ENCODE results near the gene TMEM236.
A peak's percentile ranks its signal among the peaks of the same experiment; 100 is the strongest.

Gene TMEM236

DNA sequence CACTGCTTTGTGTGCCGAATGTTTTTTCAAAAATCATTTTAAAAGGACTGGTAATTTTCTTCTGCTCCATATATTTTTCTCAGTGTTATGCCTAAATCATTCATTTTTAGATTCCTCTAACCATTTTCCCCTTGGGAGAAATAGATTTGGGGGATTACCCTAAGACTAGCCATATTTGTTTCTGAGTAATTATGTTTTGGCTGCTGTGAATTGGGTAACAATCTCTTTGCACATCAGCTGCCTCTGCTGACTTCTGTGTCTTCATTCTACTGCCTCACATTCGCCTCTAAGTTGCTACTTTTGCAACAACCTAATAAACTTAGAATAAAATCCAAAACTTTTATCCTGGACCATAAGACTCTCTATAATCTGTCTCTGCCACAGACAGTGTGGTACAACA, 38.6 kb downstream of the TMEM236 start:
- TF ChIP-seq, protein P1, sequence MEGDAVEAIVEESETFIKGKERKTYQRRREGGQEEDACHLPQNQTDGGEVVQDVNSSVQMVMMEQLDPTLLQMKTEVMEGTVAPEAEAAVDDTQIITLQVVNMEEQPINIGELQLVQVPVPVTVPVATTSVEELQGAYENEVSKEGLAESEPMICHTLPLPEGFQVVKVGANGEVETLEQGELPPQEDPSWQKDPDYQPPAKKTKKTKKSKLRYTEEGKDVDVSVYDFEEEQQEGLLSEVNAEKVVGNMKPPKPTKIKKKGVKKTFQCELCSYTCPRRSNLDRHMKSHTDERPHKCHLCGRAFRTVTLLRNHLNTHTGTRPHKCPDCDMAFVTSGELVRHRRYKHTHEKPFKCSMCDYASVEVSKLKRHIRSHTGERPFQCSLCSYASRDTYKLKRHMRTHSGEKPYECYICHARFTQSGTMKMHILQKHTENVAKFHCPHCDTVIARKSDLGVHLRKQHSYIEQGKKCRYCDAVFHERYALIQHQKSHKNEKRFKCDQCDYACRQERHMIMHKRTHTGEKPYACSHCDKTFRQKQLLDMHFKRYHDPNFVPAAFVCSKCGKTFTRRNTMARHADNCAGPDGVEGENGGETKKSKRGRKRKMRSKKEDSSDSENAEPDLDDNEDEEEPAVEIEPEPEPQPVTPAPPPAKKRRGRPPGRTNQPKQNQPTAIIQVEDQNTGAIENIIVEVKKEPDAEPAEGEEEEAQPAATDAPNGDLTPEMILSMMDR (IDR thresholded peaks at IDR 0.05) = no peak

- TF ChIP-seq, protein P1 (IDR thresholded peaks at IDR 0.05) = no peak
Observed at GRCh38 chr10:17792991-17793390, 41.0 kb downstream of the TMEM236 start.

- TF ChIP-seq, protein P1 (IDR thresholded peaks at IDR 0.05) = no peak
Observed at GRCh38 chr10:17793823-17794644, 42.0 kb downstream of the TMEM236 start.

DNA sequence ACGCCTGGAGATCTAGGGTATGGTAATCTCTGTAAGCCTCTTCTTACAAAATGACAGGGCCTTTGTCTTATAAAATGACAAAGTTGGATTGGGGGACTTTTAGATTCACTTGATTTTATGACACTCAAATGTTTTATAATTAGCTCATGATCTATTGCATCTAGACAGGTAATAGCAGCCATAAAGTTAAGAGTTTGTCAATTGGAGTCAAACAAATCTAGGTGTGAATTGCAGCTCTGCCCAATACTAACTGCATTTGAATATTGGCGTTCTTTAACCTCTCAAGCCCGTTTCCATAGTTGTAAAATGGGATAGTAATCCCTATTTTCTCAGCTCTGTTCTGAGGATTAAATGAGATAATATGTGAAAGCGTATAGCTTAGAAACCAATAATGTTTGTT, 43.1 kb downstream of the TMEM236 start:
- TF ChIP-seq, protein P1 (IDR thresholded peaks at IDR 0.05) = no peak

GRCh38 chr10:17795813-17796594, 44.0 kb downstream of the TMEM236 start:
- TF ChIP-seq, protein P1 (IDR thresholded peaks at IDR 0.05) = no peak

GRCh38 chr10:17801507-17801906, 49.5 kb downstream of the TMEM236 start:
- TF ChIP-seq, protein P1 (IDR thresholded peaks at IDR 0.05) = peak; percentile 23; the same call in 1 of the 2 replicates

- TF ChIP-seq, protein P1 (IDR thresholded peaks at IDR 0.05) = no peak
Observed at GRCh38 chr10:17802350-17802749, 50.3 kb downstream of the TMEM236 start.
